ENCODE measurements around the gene KRTAP10-12. TPM values are rescaled to one million over a fixed set of nuclear protein-coding genes. Genes with fewer than 3 reads are reported as not detected.

KRTAP10-12 gene
- total and polyA plus RNA-seq, 3 donors from 2014 or later, result not detected

DNA sequence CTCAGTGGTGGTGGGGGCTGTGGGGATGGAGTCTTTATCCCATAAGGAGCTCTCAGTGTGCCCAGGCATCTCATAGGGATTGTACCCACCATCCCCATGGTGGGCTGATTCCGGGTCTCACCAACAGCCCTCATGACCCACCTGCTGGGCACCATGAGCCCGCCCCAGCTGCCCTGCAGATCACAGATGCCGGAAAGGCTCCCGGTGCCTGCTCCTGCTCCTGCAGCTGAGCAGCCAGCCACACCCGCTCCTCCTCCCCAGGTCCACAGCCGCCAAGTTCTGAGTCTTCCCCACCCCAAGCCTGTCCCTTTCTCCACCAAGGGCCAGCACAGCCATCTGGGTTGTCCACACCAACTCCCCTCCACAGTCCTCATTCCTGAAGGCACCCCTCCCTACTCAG is 29.9 kb downstream of the KRTAP10-12 start:
- no peak for DNase-seq
- Histone ChIP-seq H3K36me3 (ENCODE audit: low read depth, missing control alignments) (no peaks in the 10 kb centered on the region), H3K4me1 (peaks cover 12% of the 10 kb centered on the region), H3K27me3 (no peaks in the 10 kb centered on the region), H3K27ac (no peak overlapping the region), H3K4me3 (no peak overlapping the region), H3K9me3 (no peaks in the 10 kb centered on the region)
- intact Hi-C loops (cut with DNase I; ENCODE audit: low total_unique reads), result no loop called here
- WGBS, 2 donors, result 85 to 88% methylated on average over 6 of the region's 6 CpGs
- TF ChIP-seq POLR2A (IDR thresholded peaks at IDR 0.05), result no peak
- TF ChIP-seq, protein P1, sequence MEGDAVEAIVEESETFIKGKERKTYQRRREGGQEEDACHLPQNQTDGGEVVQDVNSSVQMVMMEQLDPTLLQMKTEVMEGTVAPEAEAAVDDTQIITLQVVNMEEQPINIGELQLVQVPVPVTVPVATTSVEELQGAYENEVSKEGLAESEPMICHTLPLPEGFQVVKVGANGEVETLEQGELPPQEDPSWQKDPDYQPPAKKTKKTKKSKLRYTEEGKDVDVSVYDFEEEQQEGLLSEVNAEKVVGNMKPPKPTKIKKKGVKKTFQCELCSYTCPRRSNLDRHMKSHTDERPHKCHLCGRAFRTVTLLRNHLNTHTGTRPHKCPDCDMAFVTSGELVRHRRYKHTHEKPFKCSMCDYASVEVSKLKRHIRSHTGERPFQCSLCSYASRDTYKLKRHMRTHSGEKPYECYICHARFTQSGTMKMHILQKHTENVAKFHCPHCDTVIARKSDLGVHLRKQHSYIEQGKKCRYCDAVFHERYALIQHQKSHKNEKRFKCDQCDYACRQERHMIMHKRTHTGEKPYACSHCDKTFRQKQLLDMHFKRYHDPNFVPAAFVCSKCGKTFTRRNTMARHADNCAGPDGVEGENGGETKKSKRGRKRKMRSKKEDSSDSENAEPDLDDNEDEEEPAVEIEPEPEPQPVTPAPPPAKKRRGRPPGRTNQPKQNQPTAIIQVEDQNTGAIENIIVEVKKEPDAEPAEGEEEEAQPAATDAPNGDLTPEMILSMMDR (IDR thresholded peaks at IDR 0.05), result no peak

DNA sequence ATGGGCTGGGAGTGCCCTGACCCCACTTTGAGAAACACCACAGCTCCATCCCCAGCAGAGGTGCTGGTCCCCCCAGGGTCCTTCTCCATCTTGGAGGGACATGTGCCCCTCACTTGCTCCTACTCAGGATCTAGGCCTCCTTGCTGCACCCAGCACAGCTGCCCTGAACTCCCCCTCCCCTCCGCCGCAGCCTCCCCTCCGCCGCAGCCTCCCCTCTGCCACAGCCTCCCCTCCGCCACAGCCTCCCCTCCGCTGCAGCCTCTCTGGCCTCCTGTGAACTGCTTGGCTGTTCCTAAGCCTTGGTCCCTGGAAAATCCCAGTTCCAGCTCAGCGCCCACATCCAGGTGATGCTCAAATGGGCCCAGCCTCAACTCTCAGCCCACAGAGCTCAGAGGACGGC is 30.3 kb downstream of the KRTAP10-12 start:
- Histone ChIP-seq H3K4me1 (peaks cover 12% of the 10 kb centered on the region), H3K27ac (no peak overlapping the region), H3K27me3 (no peaks in the 10 kb centered on the region), H3K9me3 (no peaks in the 10 kb centered on the region), H3K4me3 (no peak overlapping the region), H3K36me3 (ENCODE audit: low read depth, missing control alignments) (no peaks in the 10 kb centered on the region)
- no peak for DNase-seq
- intact Hi-C loops (cut with DNase I; ENCODE audit: low total_unique reads), result no loop called here
- 94 to 97% methylated on average over 8 of the region's 8 CpGs for WGBS, 2 donors
- TF ChIP-seq POLR2A (IDR thresholded peaks at IDR 0.05), result no peak
- TF ChIP-seq, protein P1 (IDR thresholded peaks at IDR 0.05), result no peak

DNA sequence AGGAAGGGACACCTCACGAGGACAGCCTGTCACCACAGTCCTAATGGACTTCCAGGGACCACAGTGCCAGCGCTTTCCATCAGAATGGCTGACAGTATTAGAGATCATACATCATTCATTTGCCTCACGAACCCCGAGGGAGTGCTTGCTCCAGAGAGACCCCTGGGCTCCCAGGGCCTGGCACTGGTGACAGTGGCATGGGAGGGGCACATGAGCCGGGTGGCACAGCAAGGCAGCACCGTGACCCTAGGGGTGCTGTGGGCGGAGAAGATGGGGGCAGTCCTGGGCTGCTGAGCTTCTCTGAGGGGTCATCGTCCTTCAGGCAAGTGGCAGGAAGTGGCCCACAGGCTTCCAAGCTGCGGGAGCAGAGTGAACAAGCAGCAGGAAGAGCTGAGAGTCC is 30.8 kb downstream of the KRTAP10-12 start:
- Histone ChIP-seq H3K9me3 (no peaks in the 10 kb centered on the region), H3K36me3 (ENCODE audit: low read depth, missing control alignments) (no peaks in the 10 kb centered on the region), H3K27me3 (no peaks in the 10 kb centered on the region), H3K4me3 (no peak overlapping the region), H3K4me1 (peaks cover 12% of the 10 kb centered on the region), H3K27ac (no peak overlapping the region)
- DNase-seq, result no peak
- intact Hi-C loops (cut with DNase I; ENCODE audit: low total_unique reads), result no loop called here
- 77 to 79% methylated on average over 9 of the region's 9 CpGs for WGBS, 2 donors
- TF ChIP-seq, protein P1 (IDR thresholded peaks at IDR 0.05), result no peak
- TF ChIP-seq POLR2A (IDR thresholded peaks at IDR 0.05), result no peak

DNA sequence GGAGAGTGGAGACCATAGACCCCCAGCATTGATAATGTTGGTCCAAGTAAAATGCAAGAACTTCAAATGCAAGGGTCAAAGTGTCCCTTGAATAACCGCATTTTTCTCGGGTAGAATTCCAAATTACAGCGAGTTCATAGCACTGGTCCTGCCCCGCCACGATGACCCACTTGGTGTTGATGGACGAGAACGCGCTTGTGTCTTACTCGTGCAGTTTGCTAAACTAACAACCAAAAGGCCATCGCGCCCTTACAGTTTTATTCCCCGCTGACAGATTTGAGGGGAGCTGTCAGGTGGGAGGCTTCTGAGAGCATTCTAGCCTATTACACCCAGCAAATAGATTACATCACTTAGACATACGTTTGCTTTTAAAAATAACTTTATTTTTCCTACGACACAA is 31.7 kb downstream of the KRTAP10-12 start:
- H3K27me3 ChIP-seq, result no peaks in the 10 kb centered on the region
- DNase-seq, result no peak
- intact Hi-C loops (cut with DNase I; ENCODE audit: low total_unique reads), result no loop called here
- H3K4me3 ChIP-seq, result no peak overlapping the region
- no peak overlapping the region for H3K27ac ChIP-seq
- TF ChIP-seq POLR2A (IDR thresholded peaks at IDR 0.05), result no peak
- TF ChIP-seq, protein P1 (IDR thresholded peaks at IDR 0.05), result no peak
- H3K36me3 ChIP-seq (ENCODE audit: low read depth, missing control alignments), result no peaks in the 10 kb centered on the region
- H3K4me1 ChIP-seq, result peaks cover 4% of the 10 kb centered on the region
- no peaks in the 10 kb centered on the region for H3K9me3 ChIP-seq
- 86 to 92% methylated on average over 14 of the region's 14 CpGs for WGBS, 2 donors

DNA sequence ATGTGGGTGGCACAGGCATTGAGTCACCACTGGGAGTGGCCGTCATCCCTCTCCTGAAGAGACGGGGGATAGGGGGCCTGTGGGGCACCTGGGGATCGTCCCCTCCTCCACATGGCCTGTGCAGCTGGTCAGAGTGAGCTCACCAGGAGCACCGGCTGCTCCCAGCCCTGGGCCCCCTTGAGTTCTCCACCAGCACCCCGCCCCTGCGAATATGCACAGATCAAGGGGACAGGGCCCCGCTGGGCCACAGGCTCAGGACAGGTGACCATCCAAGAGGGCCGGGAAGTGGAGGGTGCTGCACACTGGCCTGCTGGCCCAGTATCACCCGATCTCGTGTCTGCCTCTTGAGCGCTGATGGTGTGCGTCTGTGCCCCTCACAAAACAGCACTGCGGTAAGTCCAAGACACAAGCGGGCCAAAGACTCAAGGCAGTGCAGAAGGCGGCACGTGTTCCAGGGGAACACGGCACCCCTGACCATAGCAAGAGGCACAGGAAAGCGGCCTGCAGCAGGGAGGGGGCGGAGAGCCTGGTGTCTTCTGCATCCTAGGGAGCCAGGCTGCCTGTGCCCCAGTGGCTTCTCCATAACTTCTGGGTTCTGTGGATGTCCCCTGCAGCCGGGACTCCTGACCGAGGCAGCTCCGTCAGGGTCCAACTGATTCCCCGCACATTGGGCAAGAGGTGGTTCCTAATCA is 32.5 kb downstream of the KRTAP10-12 start:
- Histone ChIP-seq H3K9me3 (no peaks in the 10 kb centered on the region), H3K27me3 (no peaks in the 10 kb centered on the region), H3K27ac (no peak overlapping the region), H3K4me1 (no peaks in the 10 kb centered on the region), H3K36me3 (ENCODE audit: low read depth, missing control alignments) (no peaks in the 10 kb centered on the region), H3K4me3 (no peak overlapping the region)
- intact Hi-C loops (cut with DNase I; ENCODE audit: low total_unique reads), result no loop called here
- DNase-seq, result no peak
- TF ChIP-seq, protein P1 (IDR thresholded peaks at IDR 0.05), result no peak
- no peak for TF ChIP-seq POLR2A (IDR thresholded peaks at IDR 0.05)
- WGBS, 2 donors, result 75 to 87% methylated on average over 3 to 23 of the region's 23 CpGs

Measured in testis (tissue), 3 donors.